Smooth muscle cell (in vitro differentiated cells): ENCODE results near the gene FAM118B. TPM values are rescaled to one million over a fixed set of nuclear protein-coding genes. Genes with fewer than 3 reads are reported as not detected.

Experiments used
- DNase-seq: peaks from one replicate; lab custom pipeline; 2025; ENCODE audit not compliant: unreplicated experiment; lab: John Stamatoyannopoulos, UW
- H2AFZ ChIP-seq: fragments of 200-600 bp; sonication (generic); 2 replicates; pipeline ENCODE4 v1.6.0; 2016; ENCODE audit warnings: antibody characterized with exemption, low read depth, mild to moderate bottlenecking
- H3F3A ChIP-seq: fragments of 200-600 bp; sonication (generic); 2 replicates; pipeline ENCODE4 v1.6.0; 2017; ENCODE audit warnings: antibody characterized with exemption, low read depth
- H3K27ac ChIP-seq: fragments of 200-600 bp; sonication (generic); 2 replicates; pipeline ENCODE4 v1.5.1; 2016; ENCODE audit warnings: low read depth, mild to moderate bottlenecking
- H3K27me3 ChIP-seq: fragments of 200-600 bp; sonication (generic); 2 replicates; pipeline ENCODE4 v1.6.1; 2016; ENCODE audit warnings: low read depth, mild to moderate bottlenecking
- H3K36me3 ChIP-seq: fragments of 200-600 bp; sonication (generic); 2 replicates; pipeline ENCODE4 v1.5.1; 2016; ENCODE audit warnings: low read depth
- H3K4me1 ChIP-seq: fragments of 200-600 bp; sonication (generic); 2 replicates; pipeline ENCODE4 v1.5.1; 2016; ENCODE audit warnings: low read depth
- H3K4me2 ChIP-seq: fragments of 200-600 bp; sonication (generic); 2 replicates; pipeline ENCODE4 v1.6.0; 2016; ENCODE audit warnings: mild to moderate bottlenecking
- H3K4me3 ChIP-seq: fragments of 200-600 bp; sonication (generic); 2 replicates; pipeline ENCODE4 v1.5.1; 2016; ENCODE audit warnings: mild to moderate bottlenecking
- H3K79me2 ChIP-seq: fragments of 200-600 bp; sonication (generic); 2 replicates; pipeline ENCODE4 v1.6.0; 2016; ENCODE audit warnings: low read depth, mild to moderate bottlenecking
- H3K9ac ChIP-seq: fragments of 200-600 bp; sonication (generic); 2 replicates; pipeline ENCODE4 v1.6.0; 2016; ENCODE audit warnings: low read depth
- H3K9me3 ChIP-seq: fragments of 200-600 bp; sonication (generic); replicated peaks from 2 replicates; pipeline ENCODE4 v1.5.1; 2016; ENCODE audit warnings: low read depth
- H4K20me1 ChIP-seq: fragments of 200-600 bp; sonication (generic); 2 replicates; pipeline ENCODE4 v1.6.0; 2016; ENCODE audit warnings: low read depth
- CTCF ChIP-seq: fragments of 200-600 bp; sonication (generic); IDR thresholded peaks from 2 replicates; pipeline ENCODE4 v1.5.1; 2017; ENCODE audit warnings: borderline replicate concordance, mild to moderate bottlenecking, antibody characterized with exemption; ENCODE audit not compliant: insufficient read depth, poor library complexity, severe bottlenecking
- WGBS: methylation state at CpG from one replicate; pipeline ENCODE4 v1.1.7; 2016; ENCODE audit warnings: low lambda C conversion rate; 5-methylcytosine and 5-hydroxymethylcytosine counted together
- polyA plus RNA-seq: library from polyadenylated mRNA; unstranded; fragments of >200 nt; fragmentation: Nextera tagmentation; extraction: Ambion mirVana; gene quantifications from 2 replicates; pipeline ENCODE4 v1.2.1, GENCODE V29; 2016
- total RNA-seq: library from RNA; depleted of rRNA; stranded (reverse); fragments of >200 nt; gene quantifications from 2 replicates; pipeline ENCODE4 v1.2.3, GENCODE V29; 2014

The FAM118B gene
- total and polyA plus RNA-seq, 2 experiments from 2014 or later, result 14.3 to 26.1 TPM

- Histone ChIP-seq H3K27me3 (no peaks in the 10 kb centered on the region), H3K4me3 (no peak overlapping the region), H3K36me3 (no peaks in the 10 kb centered on the region), H3K9me3 (no peaks in the 10 kb centered on the region), H3K4me2 (no peak overlapping the region), H3F3A (no peaks in the 10 kb centered on the region), H4K20me1 (peaks cover 5% of the 10 kb centered on the region), H3K27ac (no peak overlapping the region), H3K9ac (no peak overlapping the region), H3K79me2 (no peaks in the 10 kb centered on the region), H2AFZ (no peak overlapping the region), H3K4me1 (no peaks in the 10 kb centered on the region)
- 92% methylated on average over 11 of the region's 11 CpGs for WGBS
- no peak for TF ChIP-seq CTCF
- no peak for DNase-seq
These were observed 20.1 kb upstream of the FAM118B start for GRCh38 chr11:126191379-126192073.

- H3K9ac ChIP-seq, result no peak overlapping the region
- H4K20me1 ChIP-seq, result peaks cover 5% of the 10 kb centered on the region
- H3K27me3 ChIP-seq, result no peaks in the 10 kb centered on the region
- H3F3A ChIP-seq, result no peaks in the 10 kb centered on the region
- no peak overlapping the region for H3K4me3 ChIP-seq
- 93% methylated on average over 7 of the region's 7 CpGs for WGBS
- no peaks in the 10 kb centered on the region for H3K36me3 ChIP-seq
- no peak overlapping the region for H2AFZ ChIP-seq
- H3K9me3 ChIP-seq, result no peaks in the 10 kb centered on the region
- no peaks in the 10 kb centered on the region for H3K4me1 ChIP-seq
- TF ChIP-seq CTCF, result no peak
- no peak overlapping the region for H3K27ac ChIP-seq
- H3K4me2 ChIP-seq, result no peak overlapping the region
- no peaks in the 10 kb centered on the region for H3K79me2 ChIP-seq
- DNase-seq, result no peak
These were observed 19.2 kb upstream of the FAM118B start for GRCh38 chr11:126192361-126192760.

- Histone ChIP-seq H3K4me1 (no peaks in the 10 kb centered on the region), H3K4me3 (no peak overlapping the region), H3K79me2 (no peaks in the 10 kb centered on the region), H3K9ac (no peak overlapping the region), H3K36me3 (no peaks in the 10 kb centered on the region), H4K20me1 (peaks cover 5% of the 10 kb centered on the region), H3K9me3 (no peaks in the 10 kb centered on the region), H3K4me2 (no peak overlapping the region), H2AFZ (no peak overlapping the region), H3K27me3 (no peaks in the 10 kb centered on the region), H3F3A (no peaks in the 10 kb centered on the region), H3K27ac (no peak overlapping the region)
- no peak for DNase-seq
- 90% methylated on average over 15 of the region's 16 CpGs for WGBS
- TF ChIP-seq CTCF, result no peak
These were observed 18.5 kb upstream of the FAM118B start for GRCh38 chr11:126193038-126193478.

- no peak overlapping the region for H2AFZ ChIP-seq
- H3K27ac ChIP-seq, result no peak overlapping the region
- no peaks in the 10 kb centered on the region for H3K4me1 ChIP-seq
- H3F3A ChIP-seq, result no peaks in the 10 kb centered on the region
- peaks cover 5% of the 10 kb centered on the region for H4K20me1 ChIP-seq
- H3K9me3 ChIP-seq, result no peaks in the 10 kb centered on the region
- H3K79me2 ChIP-seq, result no peaks in the 10 kb centered on the region
- H3K4me3 ChIP-seq, result no peak overlapping the region
- no peaks in the 10 kb centered on the region for H3K27me3 ChIP-seq
- DNase-seq, result no peak
- WGBS, result 64% methylated on average over 9 of the region's 9 CpGs
- H3K9ac ChIP-seq, result no peak overlapping the region
- H3K36me3 ChIP-seq, result no peaks in the 10 kb centered on the region
- no peak overlapping the region for H3K4me2 ChIP-seq
- peak; percentile 82 for TF ChIP-seq CTCF
These were observed 17.4 kb upstream of the FAM118B start for GRCh38 chr11:126194121-126194543.
